Activated naive CD4-positive, alpha-beta T cell treated with anti-CD3 and anti-CD28 coated beads, Interleukin-2, amount 50 U/mL, for 16 hours (primary cell): ENCODE results near the gene OR10A5.
"Not testable (repeated sequence)": the region's sequence is repeated elsewhere in the genome, so short reads cannot be mapped to it uniquely, and the experiment has no call there.

Source experiments
- DNase-seq: peaks from one replicate; pipeline ENCODE4 v3.0.0-alpha.2; 2020

OR10A5 gene

GRCh38 chr11:6845383-6845782 lies at the start of gene OR10A5:
OR10A5 (plus strand) TSS chr11:6845683; CDS start chr11:6845683, 0 bp downstream.
- no peak for DNase-seq

- DNase-seq: no peak
Measured at GRCh38 chr11:6799402-6799801, 46.1 kb upstream of the OR10A5 start, which contains the start of gene OR6A2. OR6A2 (minus strand) TSS chr11:6799689; CDS start chr11:6795708, 3,981 bp downstream.

GRCh38 chr11:6801075-6801474 lies 44.4 kb upstream of the OR10A5 start:
- DNase-seq: not testable (repeated sequence)

GRCh38 chr11:6812390-6813005 lies 33.0 kb upstream of the OR10A5 start:
- peak; percentile 17 for DNase-seq

GRCh38 chr11:6813656-6814055 lies 31.8 kb upstream of the OR10A5 start:
- no peak for DNase-seq

- DNase-seq: no peak
Measured at GRCh38 chr11:6817694-6818093, 27.8 kb upstream of the OR10A5 start.

- no peak for DNase-seq
Measured at GRCh38 chr11:6818967-6819366, 26.5 kb upstream of the OR10A5 start.

- no peak for DNase-seq
Measured at GRCh38 chr11:6824136-6824823, 21.2 kb upstream of the OR10A5 start.

GRCh38 chr11:6825231-6825744 lies 20.2 kb upstream of the OR10A5 start:
- DNase-seq: no peak

GRCh38 chr11:6828103-6828502 lies 17.4 kb upstream of the OR10A5 start:
- DNase-seq: no peak

- DNase-seq: no peak
Measured at GRCh38 chr11:6833356-6833755, 12.1 kb upstream of the OR10A5 start.

- DNase-seq: no peak
Measured at GRCh38 chr11:6834021-6834420, 11.5 kb upstream of the OR10A5 start.

- no peak for DNase-seq
Measured at GRCh38 chr11:6841694-6842093, 3.8 kb upstream of the OR10A5 start.

- no peak for DNase-seq
Measured at GRCh38 chr11:6843670-6844069, 1.8 kb upstream of the OR10A5 start.

GRCh38 chr11:6844356-6844755 lies 1.1 kb upstream of the OR10A5 start:
- DNase-seq: no peak

- no peak for DNase-seq
Measured at GRCh38 chr11:6850526-6850925, 5.0 kb downstream of the OR10A5 start.

- not testable (repeated sequence) for DNase-seq
Measured at GRCh38 chr11:6854801-6855200, 9.3 kb downstream of the OR10A5 start.

GRCh38 chr11:6855971-6856541 lies 10.6 kb downstream of the OR10A5 start:
- no peak for DNase-seq

- no peak for DNase-seq
Measured at GRCh38 chr11:6856871-6857270, 11.4 kb downstream of the OR10A5 start.

GRCh38 chr11:6862961-6863360 lies 17.5 kb downstream of the OR10A5 start, which contains the start of gene OR10A2:
OR10A2 (plus strand) TSS chr11:6863057; CDS start chr11:6869755, 6,698 bp downstream.
- no peak for DNase-seq

GRCh38 chr11:6864438-6864837 lies 19.0 kb downstream of the OR10A5 start:
- no peak for DNase-seq

- no peak for DNase-seq
Measured at GRCh38 chr11:6871278-6871677, 25.8 kb downstream of the OR10A5 start.

- no peak for DNase-seq
Measured at GRCh38 chr11:6875761-6876160, 30.3 kb downstream of the OR10A5 start.

GRCh38 chr11:6876325-6876724 lies 30.8 kb downstream of the OR10A5 start, which contains the start of gene OR10A4:
OR10A4 (plus strand) TSS chr11:6876625; CDS start chr11:6876648, 23 bp downstream.
- DNase-seq: no peak
